GM12873 (cell line): ENCODE data around the gene RHBDF1.

ENCODE experiments used
- CTCF ChIP-seq: IDR thresholded peaks from 2 replicates; pipeline ENCODE4 v1.5.1; 2012; ENCODE audit warnings: low read depth, mild to moderate bottlenecking, moderate library complexity, low read length, control low read depth; ENCODE audit not compliant: insufficient read depth; ENCODE audit errors: missing control alignments

Gene RHBDF1

GRCh38 chr16:83781-84615 is 11.6 kb upstream of the RHBDF1 start:
- TF ChIP-seq CTCF: no peak

GRCh38 chr16:83060-83603 is 10.7 kb upstream of the RHBDF1 start:
- TF ChIP-seq CTCF: no peak

DNA sequence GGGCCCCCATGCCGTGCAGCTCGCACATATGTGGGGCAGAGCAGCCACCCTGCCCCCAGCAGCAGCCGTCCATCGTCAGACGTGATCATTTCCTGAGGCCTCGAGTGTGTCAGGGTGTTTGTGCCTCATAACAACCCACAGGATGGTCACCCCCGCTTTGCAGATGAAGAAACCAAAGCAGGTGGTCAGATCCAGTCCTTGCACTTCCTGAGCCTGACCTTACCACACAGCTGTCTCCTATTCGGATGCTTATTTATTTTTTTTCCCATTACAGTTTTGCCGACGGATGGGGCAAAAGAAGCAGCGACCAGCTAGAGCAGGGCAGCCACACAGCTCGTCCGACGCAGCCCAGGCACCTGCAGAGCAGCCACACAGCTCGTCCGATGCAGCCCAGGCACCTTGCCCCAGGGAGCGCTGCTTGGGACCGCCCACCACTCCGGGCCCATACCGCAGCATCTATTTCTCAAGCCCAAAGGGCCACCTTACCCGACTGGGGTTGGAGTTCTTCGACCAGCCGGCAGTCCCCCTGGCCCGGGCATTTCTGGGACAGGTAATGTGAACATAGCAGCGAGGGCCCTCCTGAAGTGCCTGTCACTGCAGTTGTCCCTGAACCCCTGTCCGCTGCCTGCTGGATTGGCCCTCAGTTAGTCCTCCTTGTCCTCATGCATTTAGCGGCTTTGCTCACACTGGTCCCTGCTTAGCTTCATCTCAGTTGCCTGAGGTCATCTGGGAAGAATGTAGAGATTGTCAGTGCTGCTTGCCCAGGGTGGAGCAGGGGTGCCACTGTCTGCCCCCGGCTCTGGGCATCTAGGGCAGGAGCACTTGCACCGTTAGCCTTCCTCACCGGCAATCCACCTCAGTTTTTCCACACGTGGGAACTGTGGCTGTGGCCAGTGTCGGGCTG is 7.0 kb upstream of the RHBDF1 start:
- no peak for TF ChIP-seq CTCF

DNA sequence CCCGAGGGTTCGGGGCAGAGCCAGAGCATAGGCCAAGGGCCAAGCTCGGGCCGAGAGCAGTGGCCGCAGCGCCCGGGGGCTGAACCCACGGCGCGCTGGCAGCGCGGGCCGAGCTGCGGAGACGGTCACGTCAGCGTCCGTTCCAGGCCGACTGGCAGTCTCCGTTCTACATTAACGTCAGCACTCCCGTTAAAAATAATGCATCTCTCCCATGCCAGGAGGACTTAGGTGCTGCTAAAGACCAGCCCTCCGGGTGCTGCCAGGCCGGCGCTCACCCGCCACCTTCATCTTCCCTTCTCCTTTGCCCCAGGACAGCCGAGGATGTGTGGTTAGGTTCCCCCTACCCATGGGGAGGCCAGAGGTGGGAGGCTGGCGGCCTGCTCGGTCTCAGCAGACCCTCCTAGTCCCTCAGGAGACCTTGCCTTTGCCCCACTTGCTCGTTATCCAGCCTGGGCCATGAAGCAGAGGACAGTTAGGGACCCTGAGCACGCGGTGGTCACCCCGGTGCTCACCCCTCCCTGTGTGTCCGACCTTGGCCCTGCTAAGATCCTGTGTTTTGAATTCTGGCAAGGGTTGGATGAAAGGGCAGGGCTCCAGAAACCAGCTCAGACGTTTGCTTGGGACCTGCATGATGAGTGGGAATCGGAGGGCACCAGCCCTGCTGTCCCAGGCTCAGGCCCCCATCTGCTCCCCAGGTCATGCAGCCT is 6.2 kb upstream of the RHBDF1 start:
- TF ChIP-seq CTCF: no peak

DNA sequence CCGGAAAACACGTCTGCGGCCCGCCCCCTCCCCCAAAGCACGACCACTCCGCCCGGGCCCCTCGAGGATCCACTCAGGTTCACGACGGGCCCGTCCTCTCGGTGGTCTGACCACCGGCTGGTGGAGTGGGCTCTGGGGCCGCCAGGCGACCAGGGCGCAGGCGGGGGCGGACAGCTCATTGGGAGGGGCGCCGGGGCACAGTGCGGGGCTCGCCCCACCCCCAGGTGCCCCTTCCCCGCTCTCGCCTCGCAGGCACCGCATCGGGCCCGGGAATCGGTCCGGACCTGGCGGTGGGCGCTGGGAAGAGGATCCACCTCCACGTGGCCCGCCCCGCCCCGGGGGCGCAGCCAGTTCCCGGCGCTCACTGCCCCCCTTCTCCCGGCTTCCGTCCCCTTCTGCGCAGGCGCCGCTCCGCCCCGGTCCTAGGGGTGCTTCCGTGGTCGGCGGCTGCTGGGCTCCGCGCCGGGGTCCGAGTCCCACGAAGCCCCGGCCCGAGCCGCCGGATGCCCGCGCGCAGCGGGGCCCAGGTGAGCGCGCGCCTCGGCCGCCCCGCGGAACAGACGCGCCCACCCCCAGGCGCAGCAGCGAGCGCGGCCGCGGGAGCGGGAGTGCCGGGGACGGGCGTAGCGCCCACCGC is 5.5 kb upstream of the RHBDF1 start, which contains the start of gene MPG:
Gene MPG, plus strand, starts transcription at position 419 of the 637 bp plus-strand sequence. Its CDS starts 85 bp downstream, at position 504.
- no peak for TF ChIP-seq CTCF

DNA sequence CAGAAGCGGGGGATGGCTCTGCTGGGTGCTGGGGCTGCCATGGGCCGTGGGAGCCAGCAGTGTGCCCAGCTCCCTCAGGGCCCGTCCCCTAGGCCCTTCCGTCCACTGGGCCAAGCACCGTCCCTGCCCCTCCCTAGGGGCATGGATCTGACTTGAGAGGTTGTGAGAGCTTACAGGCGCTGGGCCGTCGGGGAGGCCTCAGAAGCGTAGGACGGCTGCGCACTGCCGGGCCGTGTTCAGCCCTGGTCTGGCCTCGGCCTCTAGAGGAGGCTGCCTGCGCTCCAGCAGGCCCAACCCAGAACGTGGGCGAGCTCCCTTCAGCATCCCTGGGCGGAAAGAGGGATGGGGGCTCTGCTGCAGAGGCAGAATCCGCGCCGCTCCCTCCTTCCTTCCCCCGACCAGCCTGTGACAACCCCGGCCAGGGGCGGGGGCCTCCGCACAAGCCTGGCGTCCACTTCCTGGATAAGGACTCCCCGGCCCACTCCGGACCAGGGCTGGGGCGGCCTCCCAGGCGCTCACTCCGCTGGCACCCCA is 4.9 kb upstream of the RHBDF1 start:
- peak; percentile 3 for TF ChIP-seq CTCF
